K562 (cell line): ENCODE measurements around the gene CD99L2. TPM values are rescaled to one million over a fixed set of nuclear protein-coding genes. Genes with fewer than 3 reads are reported as not detected.

Experiments
- ATAC-seq: fragments of 200-7000 bp; cut with Tn5 transposase; 3 replicates; pipeline ENCODE4 v1.9.1; 2020; ENCODE audit warnings: moderate library complexity
- BruUV-seq: library from RNA; stranded (reverse); fragments of 400-500 nt; replicated peaks from 2 replicates; lab custom pipeline; 2021; lab: Mats Ljungman, UMichigan
- CTCF ChIA-PET: fragments of 300-600 bp; formaldehyde crosslinking; extraction: SDS; loops from one replicate; lab custom pipeline; 2021; ENCODE audit warnings: low intra/inter-chr PET ratio; lab: Yijun Ruan, JAX
- POLR2A ChIA-PET: fragments of 300-600, 350-650 bp; sonication (Branson Sonifier 250); formaldehyde crosslinking; extraction: SDS; loops from one replicate; lab custom pipeline; 2021; ENCODE audit warnings: antibody characterized with exemption, inconsistent platforms; lab: Yijun Ruan, JAX
- DNase-seq, 4 experiments: peaks; one replicate each; pipeline versions ENCODE4 v3.0.0 to v3.0.0-alpha.2; 2011 to 2018; ENCODE audit warnings: low spot score in 3 of 4, mixed read lengths in 3 of 4; ENCODE audit errors: extremely low read depth in 1 of 4
- FAIRE-seq: peaks from 2 replicates; lab custom pipeline; 2011; peaks lifted over from hg19 to GRCh38; lab: Jason Lieb, UNC
- H2AFZ ChIP-seq: 2 replicates; pipeline ENCODE4 v1.6.0; 2011; ENCODE audit warnings: low read depth, low read length, control low read depth, inconsistent platforms
- H3K27ac ChIP-seq: fragments of 200-600 bp; 3 replicates; pipeline ENCODE4 v1.8.0; 2011; ENCODE audit warnings: low read depth, mild to moderate bottlenecking, control low read depth, inconsistent platforms, low read length, moderate library complexity, mixed read lengths; ENCODE audit errors: extremely low read depth
- H3K27me3 ChIP-seq, 2 experiments: fragments of 300-600 bp in 1 of 2; 2 replicates in 1 of 2; 3 replicates in 1 of 2; pipeline versions ENCODE4 v1.6.0 to v1.8.0; 2011; ENCODE audit warnings: inconsistent platforms in 2 of 2, low read length in 2 of 2, mild to moderate bottlenecking in 1 of 2, mixed read lengths in 1 of 2, moderate library complexity in 1 of 2; ENCODE audit not compliant: control insufficient read depth in 2 of 2, insufficient read depth in 2 of 2
- H3K36me3 ChIP-seq: fragments of 300-600 bp; 3 replicates; pipeline ENCODE4 v1.8.0; 2011; ENCODE audit warnings: mild to moderate bottlenecking, low read length, inconsistent platforms; ENCODE audit not compliant: control insufficient read depth, insufficient read depth
- H3K4me1 ChIP-seq, 2 experiments: fragments of 200-600 bp in 1 of 2; replicated peaks in 1 of 2; 2 replicates in 1 of 2; 3 replicates in 1 of 2; pipeline versions ENCODE4 v1.5.1 to v1.8.0; 2011; ENCODE audit warnings: inconsistent platforms in 2 of 2, low read length in 2 of 2, mild to moderate bottlenecking in 1 of 2, mixed read lengths in 1 of 2, moderate library complexity in 1 of 2; ENCODE audit not compliant: control insufficient read depth in 2 of 2, insufficient read depth in 2 of 2
- H3K4me2 ChIP-seq: 2 replicates; pipeline ENCODE4 v1.6.1; 2011; ENCODE audit warnings: low read length, control low read depth, inconsistent platforms, mixed read lengths; ENCODE audit not compliant: insufficient read depth
- H3K4me3 ChIP-seq: fragments of 200-600 bp; sonication (generic), shearing (Covaris generic); 2 replicates; pipeline ENCODE4 v1.5.1; 2016; ENCODE audit warnings: control low read depth, inconsistent platforms
- H3K79me2 ChIP-seq: fragments of 200-600 bp; 3 replicates; pipeline ENCODE4 v1.8.0; 2011; ENCODE audit warnings: low read length, inconsistent platforms; ENCODE audit not compliant: control insufficient read depth, insufficient read depth
- H3K9ac ChIP-seq, 2 experiments: 2 replicates each; pipeline versions ENCODE4 v1.6.0 to v1.6.1; 2011; ENCODE audit warnings: low read depth in 2 of 2, low read length in 2 of 2, control low read depth in 1 of 2, inconsistent platforms in 1 of 2, mild to moderate bottlenecking in 1 of 2, mixed read lengths in 1 of 2; ENCODE audit not compliant: insufficient read depth in 1 of 2
- H3K9me1 ChIP-seq: one replicate; pipeline ENCODE4 v1.6.0; 2011; ENCODE audit warnings: inconsistent platforms, mild to moderate bottlenecking, low read length, moderate library complexity; ENCODE audit not compliant: control insufficient read depth, insufficient read depth
- H3K9me3 ChIP-seq: replicated peaks from 2 replicates; pipeline ENCODE4 v1.5.1; 2011; ENCODE audit warnings: low read depth, low read length, inconsistent platforms; ENCODE audit not compliant: control insufficient read depth, insufficient read depth
- H4K20me1 ChIP-seq: replicated peaks from 2 replicates; pipeline ENCODE4 v1.6.1; 2011; ENCODE audit warnings: low read length, inconsistent platforms, mixed read lengths; ENCODE audit not compliant: control insufficient read depth, insufficient read depth
- BCOR ChIP-seq: fragments of 450-650 bp; IDR thresholded peaks from 2 replicates; pipeline ENCODE4 v1.6.1; 2016
- ESRRB ChIP-seq: fragments of 250-450 bp; sonication (Bioruptor Pico); IDR thresholded peaks from 2 replicates; pipeline ENCODE4 v1.5.0; 2020; ENCODE audit warnings: mild to moderate bottlenecking, moderate library complexity, borderline replicate concordance
- FOXA1 ChIP-seq: fragments of 450-650 bp; IDR thresholded peaks from 2 replicates; pipeline ENCODE4 v1.6.1; 2016; ENCODE audit warnings: mild to moderate bottlenecking, borderline replicate concordance
- FOXA3 ChIP-seq, 2 experiments: fragments of 450-650 bp in 1 of 2; sonication (generic) in 1 of 2; formaldehyde crosslinking; IDR thresholded peaks in 1 of 2; conservative IDR thresholded peaks in 1 of 2; 2 replicates each; pipeline versions ENCODE4 v1.4.0 to v1.8.0; 2020 to 2022; ENCODE audit warnings: mild to moderate bottlenecking in 2 of 2, missing genetic modification reagents in 1 of 2
- HDAC6 ChIP-seq: IDR thresholded peaks from 2 replicates; pipeline ENCODE4 v1.6.1; 2012; ENCODE audit warnings: low read depth, mild to moderate bottlenecking, control low read depth, inconsistent platforms, low read length, moderate library complexity
- HNRNPUL1 ChIP-seq: fragments of 200-400 bp; formaldehyde crosslinking; IDR thresholded peaks from 2 replicates; pipeline ENCODE4 v1.6.1; 2017; ENCODE audit warnings: low read length
- MAZ ChIP-seq, 2 experiments: fragments of 450-650 bp in 1 of 2; sonication (generic) in 1 of 2; formaldehyde crosslinking; IDR thresholded peaks in 1 of 2; conservative IDR thresholded peaks in 1 of 2; 2 replicates each; pipeline versions ENCODE4 v1.4.0 to v1.5.0; 2020; ENCODE audit warnings: mild to moderate bottlenecking in 1 of 2, missing genetic modification reagents in 1 of 2
- SIX5 ChIP-seq, 2 experiments: IDR thresholded peaks; 2 replicates each; pipeline ENCODE4 v1.6.1; 2011; ENCODE audit warnings: low read length in 2 of 2, borderline replicate concordance in 1 of 2, low read depth in 1 of 2, mild to moderate bottlenecking in 1 of 2, moderate library complexity in 1 of 2; ENCODE audit not compliant: insufficient read depth in 1 of 2
- TAF9B ChIP-seq: fragments of 450-650 bp; IDR thresholded peaks from 2 replicates; pipeline ENCODE4 v1.6.1; 2018; ENCODE audit warnings: mild to moderate bottlenecking; ENCODE audit not compliant: partially characterized antibody
- TBL1XR1 ChIP-seq, 2 experiments: IDR thresholded peaks; 2 replicates each; pipeline ENCODE4 v1.6.1; 2012; ENCODE audit warnings: improper control_type of control experiment in 2 of 2, low read length in 2 of 2, mild to moderate bottlenecking in 1 of 2
- ZNF224 ChIP-seq: sonication (generic); formaldehyde crosslinking; IDR thresholded peaks from 2 replicates; pipeline ENCODE4 v1.8.0; 2022; ENCODE audit warnings: mild to moderate bottlenecking, missing genetic modification reagents
- ZNF764 ChIP-seq: fragments of 250-450 bp; sonication (Bioruptor Pico); IDR thresholded peaks from 2 replicates; pipeline ENCODE4 v1.4.0; 2020; ENCODE audit warnings: low read depth, mild to moderate bottlenecking, moderate library complexity
- WGBS: fragments of 100-300 bp; shearing (Covaris generic); methylation state at CpG from one replicate; pipeline ENCODE4 v1.1.6; 2016; ENCODE audit warnings: low coverage, mixed read lengths; ENCODE audit not compliant: insufficient coverage; ENCODE audit errors: missing lambda C conversion rate; 5-methylcytosine and 5-hydroxymethylcytosine counted together
- in situ Hi-C: fragments of 300-500 bp; cut with MboI; formaldehyde crosslinking; loops from 4 replicates; pipeline ENCODE4 v1.15.0; 2018; ENCODE audit warnings: inconsistent platforms, mixed read lengths
- intact Hi-C: fragments of 100-400 bp; cut with micrococcal nuclease; formaldehyde crosslinking; loops from 2 replicates; pipeline ENCODE4 v1.14.2; 2022
- polyA plus RNA-seq, 8 experiments: library from polyadenylated mRNA; depleted of rRNA in 4 of 8; stranded (reverse) in 5 of 8; unstranded in 3 of 8; fragments of >200 nt; fragmentation: Nextera tagmentation in 2 of 8; fragmentation: Illumina TruSeq in 1 of 8; extraction: Ambion mirVana in 2 of 8; extraction: Trizol in 1 of 8; gene quantifications; 2 replicates each; pipeline versions ENCODE4 v1.2.1 to v1.2.3, GENCODE V29; 2011 to 2014; ENCODE audit warnings: inconsistent platforms in 1 of 8, missing spikeins in 1 of 8
- total RNA-seq, 7 experiments: library from RNA; depleted of rRNA in 6 of 7; stranded (reverse); fragments of >200 nt in 6 of 7; fragmentation: Illumina TruSeq in 2 of 7; extraction: Trizol in 2 of 7; gene quantifications; 2 replicates each; pipeline versions ENCODE4 v1.2.1 to v1.2.3, GENCODE V29; 2011 to 2021; ENCODE audit warnings: low replicate concordance in 1 of 7
- TF ChIP-seq, protein P1 (sequence below): fragments of 200-800 bp; sonication (Bioruptor generic); IDR thresholded peaks from 2 replicates; pipeline ENCODE4 v1.6.1; 2016; ENCODE audit warnings: missing genetic modification characterization, missing compliant biosample characterization

Gene CD99L2
- total and polyA plus RNA-seq, 9 of the 15 experiments (the other 6 are each of a cell fraction or from before 2014, with no cell fraction given), result 0.76 to 19.0 (median 11.9) TPM

- TF ChIP-seq, protein P1, sequence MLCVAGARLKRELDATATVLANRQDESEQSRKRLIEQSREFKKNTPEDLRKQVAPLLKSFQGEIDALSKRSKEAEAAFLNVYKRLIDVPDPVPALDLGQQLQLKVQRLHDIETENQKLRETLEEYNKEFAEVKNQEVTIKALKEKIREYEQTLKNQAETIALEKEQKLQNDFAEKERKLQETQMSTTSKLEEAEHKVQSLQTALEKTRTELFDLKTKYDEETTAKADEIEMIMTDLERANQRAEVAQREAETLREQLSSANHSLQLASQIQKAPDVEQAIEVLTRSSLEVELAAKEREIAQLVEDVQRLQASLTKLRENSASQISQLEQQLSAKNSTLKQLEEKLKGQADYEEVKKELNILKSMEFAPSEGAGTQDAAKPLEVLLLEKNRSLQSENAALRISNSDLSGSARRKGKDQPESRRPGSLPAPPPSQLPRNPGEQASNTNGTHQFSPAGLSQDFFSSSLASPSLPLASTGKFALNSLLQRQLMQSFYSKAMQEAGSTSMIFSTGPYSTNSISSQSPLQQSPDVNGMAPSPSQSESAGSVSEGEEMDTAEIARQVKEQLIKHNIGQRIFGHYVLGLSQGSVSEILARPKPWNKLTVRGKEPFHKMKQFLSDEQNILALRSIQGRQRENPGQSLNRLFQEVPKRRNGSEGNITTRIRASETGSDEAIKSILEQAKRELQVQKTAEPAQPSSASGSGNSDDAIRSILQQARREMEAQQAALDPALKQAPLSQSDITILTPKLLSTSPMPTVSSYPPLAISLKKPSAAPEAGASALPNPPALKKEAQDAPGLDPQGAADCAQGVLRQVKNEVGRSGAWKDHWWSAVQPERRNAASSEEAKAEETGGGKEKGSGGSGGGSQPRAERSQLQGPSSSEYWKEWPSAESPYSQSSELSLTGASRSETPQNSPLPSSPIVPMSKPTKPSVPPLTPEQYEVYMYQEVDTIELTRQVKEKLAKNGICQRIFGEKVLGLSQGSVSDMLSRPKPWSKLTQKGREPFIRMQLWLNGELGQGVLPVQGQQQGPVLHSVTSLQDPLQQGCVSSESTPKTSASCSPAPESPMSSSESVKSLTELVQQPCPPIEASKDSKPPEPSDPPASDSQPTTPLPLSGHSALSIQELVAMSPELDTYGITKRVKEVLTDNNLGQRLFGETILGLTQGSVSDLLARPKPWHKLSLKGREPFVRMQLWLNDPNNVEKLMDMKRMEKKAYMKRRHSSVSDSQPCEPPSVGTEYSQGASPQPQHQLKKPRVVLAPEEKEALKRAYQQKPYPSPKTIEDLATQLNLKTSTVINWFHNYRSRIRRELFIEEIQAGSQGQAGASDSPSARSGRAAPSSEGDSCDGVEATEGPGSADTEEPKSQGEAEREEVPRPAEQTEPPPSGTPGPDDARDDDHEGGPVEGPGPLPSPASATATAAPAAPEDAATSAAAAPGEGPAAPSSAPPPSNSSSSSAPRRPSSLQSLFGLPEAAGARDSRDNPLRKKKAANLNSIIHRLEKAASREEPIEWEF (CRISPR knock-in tag), result no peak
- no peak for TF ChIP-seq SIX5 (IDR thresholded peaks at IDR 0.05; ENCODE audit: borderline replicate concordance in 1 of 2, insufficient read depth in 1 of 2, low read depth in 1 of 2, low read length in 2 of 2)
- TF ChIP-seq MAZ (CRISPR knock-in tag; conservative IDR thresholded peaks at IDR 0.05 in 1 of 2, IDR thresholded peaks at IDR 0.05 in 1 of 2), result no peak
Observed at GRCh38 chrX:150926791-150927190, 28.3 kb upstream of the CD99L2 start (continued).

GRCh38 chrX:150926304-150926703, 27.8 kb upstream of the CD99L2 start:
- in situ Hi-C loops (no loop called here), intact Hi-C loops (no loop called here)
- WGBS, result 30% methylated on average over 2 of the region's 2 CpGs
- no peak overlapping the region for H3K4me2 ChIP-seq
- H4K20me1 ChIP-seq, result no peaks in the 10 kb centered on the region
- H3K36me3 ChIP-seq, result no peaks in the 10 kb centered on the region
- ATAC-seq (no peak), DNase-seq (no peak), FAIRE-seq (no peak)
- no peak overlapping the region for H3K4me3 ChIP-seq
- H3K4me1 ChIP-seq, result no peaks in the 10 kb centered on the region; a peak in 1 of 5 replicates
- H3K9me1 ChIP-seq, result no peaks in the 10 kb centered on the region
- H3K9ac ChIP-seq, result no peak overlapping the region
- H3K9me3 ChIP-seq, result no peaks in the 10 kb centered on the region
- POLR2A ChIA-PET, result no interaction called here
- H3K27me3 ChIP-seq, result no peaks in the 10 kb centered on the region; a peak in 1 of 5 replicates
- H3K27ac ChIP-seq, result no peak overlapping the region
- no peaks in the 10 kb centered on the region for H3K79me2 ChIP-seq
- no TSS peak for BruUV-seq
- no peak overlapping the region for H2AFZ ChIP-seq
- CTCF ChIA-PET, result interaction anchor here (0.6 kb wide), 1 partner anchor 18 kb away, joined by 3 read pairs; no protein-coding TSS in a partner anchor
- no peak for TF ChIP-seq ZNF224 (CRISPR knock-in tag)
- no peak for TF ChIP-seq ESRRB
- TF ChIP-seq FOXA1, result no peak
- TF ChIP-seq FOXA3 (CRISPR knock-in tag; conservative IDR thresholded peaks at IDR 0.05 in 1 of 2, IDR thresholded peaks at IDR 0.05 in 1 of 2), result no peak
- TF ChIP-seq HNRNPUL1, result no peak
- no peak for TF ChIP-seq HDAC6
- no peak for TF ChIP-seq TAF9B
- TF ChIP-seq TBL1XR1 (IDR thresholded peaks at IDR 0.05; ENCODE audit: low read length in 2 of 2), result no peak
- no peak for TF ChIP-seq ZNF764 (CRISPR knock-in tag)
- TF ChIP-seq BCOR, result no peak
